ENCODE results near the gene FRS3.
"Not testable (repeated sequence)": the region's sequence is repeated elsewhere in the genome, so short reads cannot be mapped to it uniquely, and the experiment has no call there.

Gene FRS3, protein sequence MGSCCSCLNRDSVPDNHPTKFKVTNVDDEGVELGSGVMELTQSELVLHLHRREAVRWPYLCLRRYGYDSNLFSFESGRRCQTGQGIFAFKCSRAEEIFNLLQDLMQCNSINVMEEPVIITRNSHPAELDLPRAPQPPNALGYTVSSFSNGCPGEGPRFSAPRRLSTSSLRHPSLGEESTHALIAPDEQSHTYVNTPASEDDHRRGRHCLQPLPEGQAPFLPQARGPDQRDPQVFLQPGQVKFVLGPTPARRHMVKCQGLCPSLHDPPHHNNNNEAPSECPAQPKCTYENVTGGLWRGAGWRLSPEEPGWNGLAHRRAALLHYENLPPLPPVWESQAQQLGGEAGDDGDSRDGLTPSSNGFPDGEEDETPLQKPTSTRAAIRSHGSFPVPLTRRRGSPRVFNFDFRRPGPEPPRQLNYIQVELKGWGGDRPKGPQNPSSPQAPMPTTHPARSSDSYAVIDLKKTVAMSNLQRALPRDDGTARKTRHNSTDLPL

GRCh38 chr6:41779788-41780550 is at the start of gene FRS3:
Gene FRS3 (minus strand): TSS chr6:41779900. CDS start chr6:41776987, 2,913 bp downstream.
- DNase-seq = peak; percentile 100

DNA sequence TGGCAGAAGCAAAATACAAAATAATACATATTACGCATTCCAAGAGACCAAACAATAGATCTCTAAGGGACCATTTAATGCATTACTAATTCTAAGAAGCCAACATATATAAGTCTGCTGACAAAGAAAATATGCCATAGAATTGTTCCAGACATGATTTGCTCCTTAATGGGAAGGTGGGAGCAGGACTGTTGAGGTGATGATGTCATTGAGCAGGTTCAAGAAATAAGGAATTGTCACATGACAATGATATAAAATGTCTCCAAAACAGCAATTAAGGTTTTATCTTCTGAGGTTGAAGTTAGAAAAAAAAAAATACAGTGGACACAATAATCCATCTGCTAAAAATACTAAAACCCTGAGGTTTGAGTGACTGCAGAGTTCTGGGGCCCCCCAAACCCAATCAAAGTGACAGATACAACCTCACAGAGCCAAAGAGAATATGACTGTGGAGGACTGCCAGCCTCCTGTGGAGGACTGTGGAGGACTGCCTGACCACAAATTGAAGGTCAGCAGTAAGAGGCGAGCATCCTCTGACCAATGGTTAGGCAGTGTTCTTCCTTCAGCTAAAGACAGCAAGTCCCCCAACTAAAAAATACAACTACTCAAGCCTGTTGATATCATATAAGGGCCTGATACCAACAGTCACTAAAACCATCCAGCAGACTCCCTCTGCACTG is 46.8 kb upstream of the FRS3 start:
- no peak for DNase-seq

DNA sequence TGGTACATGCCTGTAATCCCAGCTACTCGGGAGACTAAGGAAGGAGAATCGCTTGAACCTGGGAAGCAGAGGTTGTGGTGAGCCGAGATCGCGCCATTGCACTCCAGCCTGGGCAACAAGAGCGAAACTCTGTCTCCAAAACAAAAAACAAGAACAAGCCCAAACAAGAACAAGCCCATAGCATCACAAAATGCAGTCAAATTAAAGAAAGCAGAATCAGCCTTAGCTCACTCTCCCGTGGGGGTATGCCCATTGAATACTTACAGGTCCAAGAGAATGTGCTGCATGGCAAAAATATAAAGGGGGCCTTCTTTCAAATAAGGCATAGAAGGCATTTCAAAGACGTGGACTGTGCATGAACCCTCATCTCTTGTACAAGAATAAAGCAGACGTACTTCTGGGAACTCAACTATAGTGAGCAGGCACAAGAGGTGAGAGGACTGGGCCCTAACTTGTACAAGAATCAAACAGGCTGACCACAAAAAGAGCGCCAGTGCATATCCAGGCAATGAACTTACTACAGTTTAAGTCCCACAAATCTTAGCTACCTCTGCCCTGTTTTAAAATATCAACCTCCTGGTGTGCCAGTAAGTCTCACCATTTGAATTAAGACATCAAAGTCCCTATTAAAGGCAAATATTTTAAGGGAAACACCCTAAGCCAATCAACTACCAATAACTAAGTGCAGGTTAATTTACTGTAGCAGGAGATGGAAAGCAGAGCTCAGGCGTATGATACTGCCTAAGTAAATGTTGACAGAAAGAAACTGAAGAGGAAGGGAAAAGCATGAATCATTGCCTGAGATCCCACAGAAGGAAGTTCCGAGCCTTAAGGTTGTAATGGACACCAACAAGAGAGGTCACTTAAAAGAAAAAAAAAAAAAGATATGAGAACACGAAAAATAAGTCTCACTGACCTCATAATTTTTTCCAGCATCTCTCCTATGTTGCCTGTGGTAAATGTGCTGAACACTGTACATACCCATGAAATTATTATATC is 45.2 kb upstream of the FRS3 start:
- DNase-seq = no peak

DNA sequence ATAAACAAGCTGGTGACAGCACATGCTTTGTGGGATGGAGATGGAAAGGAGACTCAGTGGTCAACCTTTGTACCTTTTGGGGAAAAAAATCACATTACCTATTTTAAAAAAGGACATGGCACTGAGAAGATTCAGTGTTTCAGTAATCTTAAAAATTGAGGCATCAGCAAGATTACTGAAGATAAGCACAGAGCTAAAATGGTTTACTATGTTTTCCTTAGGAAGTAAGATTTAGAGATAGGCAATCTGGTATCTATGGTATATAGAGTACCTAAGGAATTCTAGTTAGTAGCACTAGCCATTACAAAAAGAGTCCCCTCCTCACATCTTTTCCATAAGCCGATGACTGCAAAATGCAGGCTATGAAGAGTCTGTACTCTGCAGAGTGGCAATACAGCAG is 43.5 kb upstream of the FRS3 start:
- DNase-seq = no peak

DNA sequence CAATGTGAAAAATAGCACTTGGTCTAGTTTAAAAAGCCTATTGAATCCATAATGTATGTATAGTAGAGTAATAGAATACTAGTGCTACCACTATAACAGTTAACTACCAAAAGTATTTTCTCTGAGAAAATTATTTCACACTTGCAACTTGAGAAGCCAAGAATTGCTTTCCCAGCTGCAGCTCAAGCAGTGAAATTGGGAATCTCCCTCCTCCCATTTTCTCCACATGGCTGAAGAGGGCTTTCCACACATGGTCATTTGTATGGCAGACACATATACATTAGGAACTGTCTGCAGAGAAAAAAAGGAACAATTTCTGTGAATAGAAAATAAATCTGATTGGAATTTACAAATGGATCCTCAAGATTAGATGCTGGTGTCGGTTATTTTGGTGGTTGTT is 42.3 kb upstream of the FRS3 start:
- DNase-seq = no peak

DNA sequence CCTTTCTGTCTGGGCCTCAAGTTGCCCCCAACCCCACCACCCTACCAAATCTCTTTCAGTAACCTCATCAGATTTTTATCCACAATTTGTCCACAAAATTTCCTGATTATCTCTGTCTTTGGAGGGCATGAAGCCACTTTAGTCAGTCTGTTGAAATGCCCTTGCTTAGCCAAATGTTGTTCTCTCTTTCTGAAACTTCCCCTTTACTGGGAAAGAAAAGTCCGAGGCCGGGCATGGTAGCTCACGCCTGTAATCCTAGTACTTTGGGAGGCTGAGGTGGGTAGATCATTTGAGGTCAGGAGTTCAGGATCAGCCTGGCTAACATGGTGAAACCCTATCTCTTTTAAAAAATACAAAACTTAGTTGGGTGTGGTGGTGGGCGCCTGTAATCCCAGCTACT is 41.6 kb upstream of the FRS3 start:
- DNase-seq = no peak

DNA sequence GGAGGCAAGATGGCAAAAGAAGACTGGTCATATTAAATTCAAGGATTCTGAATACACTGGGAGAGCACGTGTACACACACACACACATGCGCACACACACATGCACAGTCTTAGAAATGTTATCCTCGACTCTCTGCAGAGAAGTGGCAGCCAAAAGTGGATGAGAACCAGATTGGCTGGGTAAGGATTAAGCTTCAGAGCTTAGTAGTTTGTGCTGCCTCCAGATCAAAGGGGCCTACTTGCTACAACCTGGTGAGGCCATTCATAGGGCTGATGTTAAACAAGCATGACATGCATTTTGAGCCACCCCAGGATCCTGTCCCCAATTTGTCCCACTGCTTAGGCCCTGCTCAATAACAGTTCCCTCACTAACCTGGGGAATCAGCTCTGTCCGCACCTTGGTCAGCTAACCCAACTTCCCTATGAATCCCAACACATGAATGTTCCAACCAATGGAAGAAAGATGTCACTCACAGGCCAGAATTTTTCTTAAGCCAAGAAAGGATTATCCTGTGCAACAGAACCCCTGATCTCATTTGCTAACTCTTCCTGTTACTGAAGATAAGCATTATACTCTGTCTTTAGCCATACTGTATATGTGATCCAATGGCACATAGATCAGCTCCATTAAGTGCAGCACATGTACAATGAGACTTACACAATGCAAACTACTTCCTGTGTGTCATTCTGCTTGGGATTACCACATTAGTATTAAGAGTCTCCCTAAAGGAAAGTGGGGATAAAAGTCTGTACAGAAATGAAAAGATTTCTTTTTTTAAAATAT is 38.8 kb upstream of the FRS3 start:
- DNase-seq = no peak

GRCh38 chr6:41815587-41815986 is 35.9 kb upstream of the FRS3 start:
- DNase-seq = no peak

- no peak for DNase-seq
Measured at GRCh38 chr6:41814629-41815028, 34.9 kb upstream of the FRS3 start.

GRCh38 chr6:41813956-41814355 is 34.3 kb upstream of the FRS3 start:
- DNase-seq = no peak

GRCh38 chr6:41813469-41813868 is 33.8 kb upstream of the FRS3 start:
- DNase-seq = no peak

GRCh38 chr6:41811946-41812345 is 32.2 kb upstream of the FRS3 start:
- DNase-seq = not testable (repeated sequence)

GRCh38 chr6:41811095-41811494 is 31.4 kb upstream of the FRS3 start:
- no peak for DNase-seq

DNA sequence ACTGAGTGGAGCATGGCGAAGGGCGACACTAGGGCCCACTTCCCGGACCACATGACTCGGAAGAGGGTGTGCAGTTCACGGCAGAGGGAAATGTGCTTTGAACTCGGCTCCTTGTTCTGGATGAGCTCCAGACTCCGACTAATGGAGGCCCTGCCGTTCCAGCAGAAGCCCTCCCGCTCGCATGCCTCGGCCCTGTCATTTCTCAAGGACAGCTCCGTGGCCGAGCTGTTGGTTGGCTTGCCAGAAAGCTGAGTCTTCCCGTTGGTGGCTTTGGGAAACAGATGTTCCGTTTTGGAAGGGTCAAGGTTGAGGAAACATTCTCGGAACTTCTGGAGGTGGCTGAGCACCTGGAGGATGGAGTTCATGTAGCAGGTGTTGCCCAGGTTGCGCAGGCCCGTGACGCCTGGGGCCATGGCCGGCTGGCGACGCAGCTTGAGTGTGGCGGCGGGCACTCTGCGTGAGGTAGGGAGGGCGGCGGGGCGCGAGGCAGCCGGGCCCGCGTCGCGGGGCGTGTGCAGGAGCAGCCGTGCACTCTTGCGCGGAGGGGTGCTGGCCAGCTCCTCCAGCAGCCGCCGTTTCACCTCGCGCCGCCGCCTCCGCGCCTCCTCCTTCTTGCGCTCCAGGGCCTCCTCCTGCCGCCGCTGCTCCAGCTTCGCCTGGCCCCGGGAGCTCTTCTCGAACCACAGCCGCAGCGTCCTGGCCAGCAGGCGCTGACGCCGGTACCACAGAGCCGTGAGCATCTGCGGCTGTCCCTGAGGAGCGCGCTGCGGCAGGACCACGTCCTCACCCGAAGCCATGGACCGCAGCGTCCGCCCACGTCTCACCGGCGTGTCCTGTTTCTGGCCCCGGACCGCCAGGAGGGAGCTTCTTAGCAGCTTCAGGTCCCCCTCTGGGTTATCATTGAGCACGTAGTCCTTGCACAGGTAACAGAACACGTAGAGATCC is 26.4 kb upstream of the FRS3 start:
- no peak for DNase-seq

- no peak for DNase-seq
Measured at GRCh38 chr6:41801380-41801779, 21.7 kb upstream of the FRS3 start.

- DNase-seq = no peak
Measured at GRCh38 chr6:41799559-41799911, 19.8 kb upstream of the FRS3 start.

DNA sequence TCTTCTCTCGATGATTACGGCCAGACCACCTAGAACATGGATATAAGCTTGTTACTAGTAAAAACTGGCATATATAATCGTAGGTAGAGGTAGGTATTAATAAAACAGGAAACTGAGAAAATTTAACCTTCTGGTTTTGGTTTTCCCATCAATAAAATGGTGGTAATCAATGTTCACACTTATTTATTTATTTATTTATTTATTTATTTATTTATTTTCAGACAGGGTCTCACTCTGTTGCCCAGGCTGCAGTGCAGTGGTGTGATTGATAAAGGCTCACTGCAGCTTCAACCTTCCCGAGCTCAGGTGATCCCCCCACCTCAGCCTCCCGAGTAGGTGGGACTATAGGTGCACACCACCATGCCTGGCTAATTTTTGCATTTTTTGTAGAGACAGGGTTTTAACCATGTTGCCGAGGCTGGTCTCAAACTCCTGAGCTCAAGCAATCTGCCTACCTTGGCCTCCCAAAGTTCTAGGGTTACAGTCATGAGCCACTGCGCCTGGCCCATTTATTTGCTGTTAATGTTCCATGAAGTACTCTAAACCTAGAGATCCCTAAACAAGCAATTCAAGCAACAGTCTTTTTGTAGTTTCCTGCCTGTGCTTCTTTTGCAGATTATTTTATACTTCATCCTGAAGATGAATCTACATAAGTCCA is 19.3 kb upstream of the FRS3 start:
- no peak for DNase-seq

DNA sequence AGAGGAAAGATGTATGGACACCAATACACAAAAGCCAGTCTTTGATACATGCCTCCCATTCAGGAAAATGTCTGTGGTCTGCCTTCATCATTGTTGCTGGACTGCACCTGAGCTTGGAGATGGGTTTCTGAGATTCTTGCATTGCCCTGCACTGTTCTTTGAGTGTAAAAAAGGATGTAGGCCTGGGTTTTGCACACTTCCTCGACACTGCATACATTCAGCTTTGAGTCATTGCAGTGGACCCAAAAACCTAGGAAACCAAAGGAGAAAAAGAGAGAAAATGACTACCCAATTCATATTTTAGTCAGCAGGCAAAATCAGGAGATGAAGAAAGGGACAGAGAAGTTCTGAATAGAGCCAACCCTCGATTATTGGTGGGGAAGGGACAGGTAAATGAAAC is 16.8 kb upstream of the FRS3 start:
- no peak for DNase-seq

DNA sequence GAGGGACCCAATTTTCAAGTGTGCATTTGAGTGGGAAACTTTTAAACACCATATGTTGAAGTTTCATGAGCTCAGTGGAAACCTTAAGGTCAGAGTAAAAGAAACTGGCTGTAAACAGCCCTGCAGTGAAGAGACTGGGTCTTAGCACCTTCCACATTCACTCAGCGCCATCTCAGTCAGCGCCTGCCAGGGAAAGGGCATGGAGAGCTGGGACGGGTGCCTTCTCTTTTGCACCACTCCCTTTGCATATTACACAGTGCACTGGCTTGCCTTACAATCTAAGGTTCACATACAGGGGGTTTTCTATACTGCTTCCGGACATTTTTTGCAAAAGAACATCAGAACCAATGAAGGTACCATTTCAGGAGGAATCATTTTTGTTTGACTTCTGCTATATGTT is 12.3 kb upstream of the FRS3 start:
- DNase-seq = no peak

DNA sequence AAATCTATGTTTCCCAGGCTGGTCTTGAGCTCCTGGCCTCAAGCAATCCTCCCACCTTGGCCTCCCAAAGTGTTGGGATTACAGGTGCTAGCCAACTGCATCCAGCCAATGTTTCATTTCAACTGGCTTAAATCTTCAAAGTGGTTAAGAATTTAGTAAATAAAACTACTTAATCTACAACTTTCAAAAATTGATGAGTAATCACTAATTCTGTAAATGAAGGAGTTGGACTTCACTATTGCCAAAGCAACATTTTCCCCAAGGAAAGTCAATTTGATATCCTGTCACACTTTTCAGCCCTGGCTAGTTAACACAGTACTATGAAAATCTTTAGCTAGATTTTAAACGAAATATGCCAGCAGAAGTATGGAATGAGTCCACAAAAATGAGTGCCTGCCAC is 11.6 kb upstream of the FRS3 start:
- DNase-seq = no peak

Data from stimulated activated CD4-positive, alpha-beta T cell treated with anti-CD3 and anti-CD28 coated beads, Interleukin-2, amount 100 ng/mL, for 48 hours (primary cell).